Endothelial cell of umbilical vein (primary cell): ENCODE data around the gene ST3GAL5.
"Not testable (repeated sequence)": the region's sequence is repeated elsewhere in the genome, so short reads cannot be mapped to it uniquely, and the experiment has no call there.

ENCODE experiments used
- CTCF ChIP-seq, 2 donors: IDR thresholded peaks; 1 replicate in 1 of 2; 2 replicates in 1 of 2; pipeline ENCODE4 v1.5.1; 2011; ENCODE audit warnings: low read length in 2 of 2, mild to moderate bottlenecking in 2 of 2, moderate library complexity in 2 of 2, control low read depth in 1 of 2, inconsistent platforms in 1 of 2, low read depth in 1 of 2; ENCODE audit not compliant: insufficient read depth in 1 of 2; ENCODE audit errors: extremely low read depth in 1 of 2
- EZH2 ChIP-seq: IDR thresholded peaks from 2 replicates; pipeline ENCODE4 v1.6.1; 2012; ENCODE audit warnings: borderline replicate concordance, low read depth, mild to moderate bottlenecking, moderate library complexity, low read length, inconsistent platforms; ENCODE audit not compliant: severe bottlenecking
- JUN ChIP-seq: IDR thresholded peaks from 2 replicates; pipeline ENCODE4 v1.6.1; 2011; ENCODE audit warnings: borderline replicate concordance, low read depth; ENCODE audit not compliant: insufficient read length, insufficient read depth
- MYC ChIP-seq: IDR thresholded peaks from one replicate; pipeline ENCODE4 v1.6.1; 2011; ENCODE audit warnings: mild to moderate bottlenecking, low read depth, low read length
- POLR2A ChIP-seq: IDR thresholded peaks from 2 replicates; pipeline ENCODE4 v1.6.1; 2012; ENCODE audit warnings: low read depth, mild to moderate bottlenecking, control low read depth, low read length
- POLR2AphosphoS5 ChIP-seq: IDR thresholded peaks from 2 replicates; pipeline ENCODE4 v1.6.1; 2012; ENCODE audit warnings: low read depth, mild to moderate bottlenecking, control low read depth, low read length, moderate library complexity; ENCODE audit not compliant: insufficient read depth
- TF ChIP-seq, protein P1 (sequence below): IDR thresholded peaks from 2 replicates; pipeline ENCODE4 v1.6.1; 2011; ENCODE audit not compliant: insufficient read depth, insufficient read length

DNA sequence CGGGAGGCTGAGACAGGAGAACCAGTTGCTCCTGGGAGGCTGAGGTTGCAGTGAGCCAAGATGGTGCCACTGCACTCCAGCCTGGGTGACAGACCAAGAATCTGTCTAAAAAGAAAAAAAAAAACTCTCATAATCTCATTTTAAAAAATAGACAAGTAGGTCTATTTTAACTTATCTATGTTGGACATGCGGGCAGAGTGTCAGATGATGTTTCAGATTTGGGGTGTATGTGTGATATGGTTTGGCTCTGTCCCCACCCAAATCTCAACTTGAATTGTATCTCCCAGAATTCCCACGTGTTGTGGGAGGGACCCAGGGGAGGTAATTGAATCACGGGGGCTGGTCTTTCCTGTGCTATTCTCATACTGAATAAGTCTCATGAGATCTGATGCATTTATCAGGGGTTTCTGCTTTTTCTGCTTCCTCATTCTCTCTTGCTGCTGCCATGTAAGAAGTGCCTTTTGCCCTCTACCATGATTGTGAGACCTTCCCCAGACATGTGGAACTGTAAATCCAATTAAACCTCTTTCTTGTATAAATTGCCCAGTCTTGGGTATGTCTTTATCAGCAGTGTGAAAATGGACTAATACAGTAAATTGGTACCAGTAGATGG lies 8.0 kb downstream of the ST3GAL5 start:
- TF ChIP-seq CTCF (IDR thresholded peaks at IDR 0.05; ENCODE audit: extremely low read depth in 1 of 2, insufficient read depth in 1 of 2, low read depth in 1 of 2, low read length in 2 of 2); POLR2A; POLR2AphosphoS5; MYC; EZH2; JUN: not testable (repeated sequence)
- TF ChIP-seq, protein P1, sequence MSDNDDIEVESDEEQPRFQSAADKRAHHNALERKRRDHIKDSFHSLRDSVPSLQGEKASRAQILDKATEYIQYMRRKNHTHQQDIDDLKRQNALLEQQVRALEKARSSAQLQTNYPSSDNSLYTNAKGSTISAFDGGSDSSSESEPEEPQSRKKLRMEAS, result not testable (repeated sequence)
